GM12874 (cell line): Measurements from ENCODE around the gene GMFB.

Experiments used
- TF ChIP-seq, protein P1 (sequence below): IDR thresholded peaks from 2 replicates; pipeline ENCODE4 v1.5.1; 2011; ENCODE audit warnings: low read depth, mild to moderate bottlenecking, control low read depth, low read length, moderate library complexity; ENCODE audit not compliant: insufficient read depth

The GMFB gene

DNA sequence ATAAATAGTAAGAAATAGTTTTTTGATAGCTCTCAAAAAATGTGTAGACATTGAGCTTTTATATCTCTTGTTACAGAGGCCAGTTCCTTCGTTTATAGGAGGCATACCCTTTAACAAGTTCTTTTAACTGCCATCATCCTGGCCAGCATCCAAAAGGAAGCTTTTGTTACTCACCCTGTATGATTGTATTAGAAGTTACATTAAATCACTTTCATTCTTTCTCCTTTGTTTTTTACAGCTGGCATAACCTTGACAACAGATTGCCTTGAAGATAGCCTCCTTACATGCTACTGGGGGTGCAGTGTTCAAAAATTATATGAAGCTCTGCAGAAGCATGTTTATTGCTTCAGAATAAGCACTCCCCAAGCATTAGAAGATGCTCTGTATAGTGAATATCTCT lies 41.0 kb upstream of the GMFB start:
- TF ChIP-seq, protein P1, sequence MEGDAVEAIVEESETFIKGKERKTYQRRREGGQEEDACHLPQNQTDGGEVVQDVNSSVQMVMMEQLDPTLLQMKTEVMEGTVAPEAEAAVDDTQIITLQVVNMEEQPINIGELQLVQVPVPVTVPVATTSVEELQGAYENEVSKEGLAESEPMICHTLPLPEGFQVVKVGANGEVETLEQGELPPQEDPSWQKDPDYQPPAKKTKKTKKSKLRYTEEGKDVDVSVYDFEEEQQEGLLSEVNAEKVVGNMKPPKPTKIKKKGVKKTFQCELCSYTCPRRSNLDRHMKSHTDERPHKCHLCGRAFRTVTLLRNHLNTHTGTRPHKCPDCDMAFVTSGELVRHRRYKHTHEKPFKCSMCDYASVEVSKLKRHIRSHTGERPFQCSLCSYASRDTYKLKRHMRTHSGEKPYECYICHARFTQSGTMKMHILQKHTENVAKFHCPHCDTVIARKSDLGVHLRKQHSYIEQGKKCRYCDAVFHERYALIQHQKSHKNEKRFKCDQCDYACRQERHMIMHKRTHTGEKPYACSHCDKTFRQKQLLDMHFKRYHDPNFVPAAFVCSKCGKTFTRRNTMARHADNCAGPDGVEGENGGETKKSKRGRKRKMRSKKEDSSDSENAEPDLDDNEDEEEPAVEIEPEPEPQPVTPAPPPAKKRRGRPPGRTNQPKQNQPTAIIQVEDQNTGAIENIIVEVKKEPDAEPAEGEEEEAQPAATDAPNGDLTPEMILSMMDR, result no peak

DNA sequence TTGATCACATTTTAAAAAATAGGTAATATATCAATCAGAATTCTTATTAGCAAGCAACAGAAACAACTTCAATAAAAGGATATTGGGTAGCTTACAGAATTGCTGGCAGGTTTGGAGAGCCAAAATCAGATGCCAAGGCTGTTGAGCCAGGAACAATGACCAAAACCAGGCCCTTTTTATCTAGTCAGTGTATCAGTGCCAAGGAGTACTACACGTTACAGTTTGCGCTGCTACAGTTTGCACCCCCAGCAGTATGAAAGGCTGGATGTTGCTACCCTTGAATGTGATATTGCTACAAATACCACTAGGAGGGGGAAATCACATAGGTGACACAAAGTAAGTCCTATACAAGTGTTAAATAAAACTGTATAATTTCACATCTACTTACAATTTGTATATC lies 40.2 kb upstream of the GMFB start:
- TF ChIP-seq, protein P1, result no peak

DNA sequence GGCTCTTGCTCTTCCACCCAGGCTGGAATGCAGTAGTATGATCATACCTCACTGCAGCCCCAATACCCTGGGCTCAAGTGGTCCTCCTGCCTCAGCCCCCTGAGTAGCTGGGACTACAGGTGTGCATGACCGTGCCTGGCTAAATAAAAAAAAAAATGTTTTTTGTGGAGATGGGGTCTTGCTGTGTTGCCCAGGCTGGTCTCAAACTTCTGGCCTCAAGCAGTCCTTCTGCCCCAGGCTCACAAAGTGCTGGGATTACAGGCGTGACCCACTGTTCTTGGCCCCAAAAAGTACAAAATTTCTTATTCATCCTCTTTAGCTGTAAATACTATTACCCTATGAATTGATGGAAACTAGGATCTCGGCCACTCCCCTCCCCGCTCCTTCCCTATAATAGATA lies 35.6 kb upstream of the GMFB start:
- TF ChIP-seq, protein P1, result no peak

DNA sequence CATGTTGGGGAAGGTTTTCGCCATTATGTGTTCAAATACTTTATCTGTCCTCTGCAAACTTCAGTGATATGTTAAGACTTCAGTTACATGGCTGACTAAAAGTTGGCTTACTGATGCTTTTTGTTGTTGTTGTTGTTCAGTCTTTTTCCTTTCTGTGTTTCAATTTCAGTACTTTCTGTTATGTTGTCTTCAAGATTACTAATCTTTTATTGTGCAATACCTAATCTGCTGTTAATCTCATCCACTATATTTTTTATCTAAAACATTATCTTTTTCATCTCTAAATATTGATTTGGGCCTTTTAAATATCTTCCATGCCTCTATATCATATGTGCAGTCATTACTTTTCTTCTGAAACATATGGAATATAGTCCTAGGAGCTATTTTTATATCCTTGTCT lies 27.9 kb upstream of the GMFB start:
- TF ChIP-seq, protein P1, result no peak

DNA sequence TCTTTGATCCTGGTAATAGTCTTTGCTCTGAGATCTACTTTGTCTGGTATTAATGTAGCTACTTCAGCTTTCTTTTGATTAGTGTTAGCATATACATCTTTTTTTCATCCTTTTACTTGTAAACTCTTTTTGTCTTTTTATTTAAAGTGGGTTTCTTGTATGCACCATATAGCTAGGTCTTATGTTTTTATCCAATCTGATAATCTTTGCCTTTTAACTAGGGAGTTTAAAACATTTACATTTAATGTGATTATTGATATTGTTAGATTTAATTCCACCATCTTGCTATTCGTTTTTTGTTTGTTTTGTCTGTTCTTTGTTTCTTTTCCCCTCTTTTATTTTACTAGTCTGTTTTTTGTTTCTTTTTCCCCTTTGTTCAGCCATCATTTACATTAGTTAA lies 26.9 kb upstream of the GMFB start:
- TF ChIP-seq, protein P1, result no peak

DNA sequence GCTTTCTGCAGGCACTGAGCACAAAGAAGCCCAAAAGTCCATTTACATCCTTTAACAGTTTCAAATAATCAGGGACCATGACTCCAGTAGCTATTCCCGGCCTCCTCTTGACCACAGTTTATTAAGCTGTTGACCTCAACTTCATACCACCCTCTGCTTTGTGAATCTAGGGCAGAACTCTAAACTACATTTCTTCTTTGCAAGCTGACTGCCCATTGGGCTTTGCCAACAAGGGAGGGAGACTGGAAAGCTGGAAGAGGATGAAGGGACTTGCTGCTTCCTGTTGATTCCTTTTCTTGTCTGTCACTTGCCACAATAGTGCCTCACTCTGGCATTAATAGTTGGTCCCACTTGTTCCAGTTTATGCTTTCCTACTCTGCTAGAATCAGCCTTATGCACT lies 23.6 kb upstream of the GMFB start:
- TF ChIP-seq, protein P1, result no peak

DNA sequence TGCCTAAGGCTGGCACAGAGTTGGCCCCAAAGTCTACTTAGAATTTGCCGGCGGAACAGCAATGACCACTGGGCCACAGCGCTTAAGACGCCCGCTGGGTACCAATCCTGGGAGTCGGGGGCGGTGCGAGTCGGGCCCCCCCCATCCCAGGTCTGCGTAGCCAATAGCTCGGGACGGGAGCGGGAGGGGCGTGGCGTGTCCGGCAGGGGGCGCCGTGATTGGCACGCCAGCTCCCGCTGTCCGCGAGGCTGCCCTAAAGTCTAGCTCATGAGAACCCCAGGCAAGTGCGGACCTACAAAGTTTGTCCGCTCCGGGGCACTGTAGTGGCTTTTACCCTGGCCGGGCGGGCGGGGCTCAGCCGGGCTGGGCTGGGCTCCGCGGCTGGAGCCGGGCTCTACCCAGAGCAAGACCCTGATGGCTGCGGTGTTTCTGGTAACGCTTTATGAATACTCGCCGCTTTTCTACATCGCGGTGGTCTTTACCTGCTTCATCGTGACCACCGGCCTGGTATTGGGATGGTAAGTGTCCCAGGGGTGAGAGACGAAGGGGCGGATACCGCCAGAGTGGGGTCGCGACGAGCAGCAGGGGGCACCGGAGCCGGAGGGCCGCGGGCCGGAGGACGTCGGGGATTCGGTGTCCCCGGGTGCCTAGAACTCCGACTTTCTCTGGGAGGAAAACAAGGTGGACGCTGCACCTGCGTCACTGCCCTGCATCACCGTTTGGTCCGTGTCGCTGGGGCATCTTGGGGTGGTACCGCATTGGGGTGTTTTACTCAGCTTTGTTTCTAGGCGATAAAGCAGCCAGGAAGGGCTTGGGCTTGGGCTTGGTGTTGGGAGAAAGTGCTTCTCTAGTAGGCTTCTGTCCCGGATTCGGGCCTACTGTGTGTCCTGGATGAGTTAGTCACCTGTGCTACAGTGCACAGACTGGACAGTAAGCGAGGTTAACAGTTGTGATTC lies 21.0 kb upstream of the GMFB start, which contains the start of gene CGRRF1:
Gene CGRRF1, plus strand, starts transcription at position 361 of the 956 bp plus-strand sequence. Its CDS starts 54 bp downstream, at position 415.
- TF ChIP-seq, protein P1, result peak; percentile 39; the same call in 1 of the 2 replicates
